Dermis blood vessel endothelial cell (primary cell): Measurements from ENCODE around the gene ADO. TPM values are rescaled to one million over a fixed set of nuclear protein-coding genes. Genes with fewer than 3 reads are reported as not detected.

Source experiments
- DNase-seq: peaks from one replicate; pipeline ENCODE4 v3.0.0; 2010
- total RNA-seq: library from RNA; depleted of rRNA; stranded (reverse); fragments of >200 nt; gene quantifications from 2 replicates; pipeline ENCODE4 v1.2.3, GENCODE V29; 2014

The ADO gene
- total RNA-seq, 1 donor from 2014 or later: 24.8 TPM

- no peak for DNase-seq
Measured at GRCh38 chr10:62794306-62794705, 10.2 kb upstream of the ADO start.

DNA sequence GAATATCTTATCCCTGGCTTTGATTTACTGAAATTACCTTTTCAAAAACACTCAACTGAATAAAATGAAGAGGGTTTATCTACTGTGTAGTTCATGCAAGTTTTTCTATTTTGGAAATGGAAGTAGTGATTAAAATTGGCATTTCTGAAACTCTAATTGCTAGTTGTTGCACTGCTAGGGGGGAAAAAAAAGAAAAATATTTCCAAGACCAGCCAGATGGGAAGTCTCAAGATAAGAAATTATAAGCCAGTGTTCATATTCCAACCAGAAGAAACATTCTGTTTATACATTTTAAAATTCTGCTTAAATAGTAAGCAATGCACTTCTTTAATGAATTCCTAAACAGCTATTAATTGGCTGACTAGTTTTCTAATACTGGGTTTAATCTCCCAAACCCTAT, 9.4 kb upstream of the ADO start:
- DNase-seq: no peak

- DNase-seq: no peak
Measured at GRCh38 chr10:62795762-62796161, 8.8 kb upstream of the ADO start.

DNA sequence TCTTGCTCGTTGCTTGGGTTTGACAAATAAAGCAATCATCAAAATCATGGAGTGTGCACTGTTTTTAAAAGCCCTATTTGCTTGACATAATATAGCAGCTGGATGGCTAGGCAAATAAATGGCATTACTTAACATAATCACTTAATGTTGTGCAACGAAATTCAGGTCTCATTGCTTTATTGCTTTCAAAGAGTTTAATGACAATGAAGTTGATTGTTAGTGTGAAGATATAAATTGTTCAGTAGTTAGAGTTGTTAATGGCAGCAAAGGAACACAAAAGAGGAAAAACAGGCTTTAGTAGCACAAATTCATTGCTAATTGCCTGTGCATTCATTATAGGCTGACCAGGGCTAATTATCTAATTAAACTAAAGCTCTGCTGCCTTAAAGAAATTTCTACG, 7.6 kb upstream of the ADO start:
- no peak for DNase-seq

DNA sequence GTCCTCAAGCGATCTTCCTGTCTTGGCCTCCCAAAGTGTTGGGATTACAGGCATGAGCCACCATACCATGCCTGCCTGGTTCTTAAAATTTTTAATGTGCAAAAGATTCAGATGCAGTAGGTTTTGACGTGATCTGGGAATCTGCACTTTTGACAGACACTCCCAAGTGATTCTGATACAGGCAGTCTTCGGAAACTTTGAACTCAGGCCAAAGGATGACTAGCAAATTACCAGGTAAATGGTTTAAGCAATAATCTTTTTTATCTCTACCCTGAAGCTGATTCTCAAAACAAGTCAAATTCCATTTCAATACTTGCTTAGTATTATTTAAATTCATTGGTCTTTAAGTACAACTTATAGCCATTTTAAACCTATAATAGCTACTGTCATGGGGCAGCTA, 2.6 kb upstream of the ADO start:
- DNase-seq: no peak

DNA sequence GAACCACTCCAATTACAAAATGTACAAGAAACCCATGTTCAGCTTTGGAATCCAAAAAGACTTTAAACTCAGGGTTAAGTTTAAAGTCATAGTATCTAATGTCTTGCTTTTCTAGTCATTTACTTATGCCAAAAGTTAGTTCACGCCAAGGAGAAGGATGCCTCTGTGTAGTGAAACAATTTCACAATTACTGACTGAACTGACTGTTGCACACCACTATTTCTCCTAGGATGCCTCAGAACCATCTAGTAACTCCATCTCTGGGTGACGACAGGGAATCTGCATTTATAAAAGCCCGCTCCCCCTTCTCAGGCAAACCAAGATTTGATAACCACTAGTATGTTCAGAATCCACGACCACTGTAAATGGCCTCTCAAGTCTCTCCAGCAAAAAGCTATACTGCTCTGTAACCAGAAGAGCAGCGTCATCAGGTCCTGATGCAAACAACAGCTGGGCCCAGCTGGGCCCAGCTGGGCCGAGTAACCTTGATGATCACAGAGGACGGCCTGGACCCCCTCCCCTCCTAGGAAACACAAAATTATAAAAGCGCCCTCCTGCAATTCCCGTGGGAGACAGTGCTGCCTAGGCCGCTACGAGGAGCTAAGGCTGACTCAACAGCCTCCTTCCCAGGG, 680 bp upstream of the ADO start:
- no peak for DNase-seq

GRCh38 chr10:62805231-62806099, 945 bp downstream of the ADO start:
- DNase-seq: peak; percentile 60

DNA sequence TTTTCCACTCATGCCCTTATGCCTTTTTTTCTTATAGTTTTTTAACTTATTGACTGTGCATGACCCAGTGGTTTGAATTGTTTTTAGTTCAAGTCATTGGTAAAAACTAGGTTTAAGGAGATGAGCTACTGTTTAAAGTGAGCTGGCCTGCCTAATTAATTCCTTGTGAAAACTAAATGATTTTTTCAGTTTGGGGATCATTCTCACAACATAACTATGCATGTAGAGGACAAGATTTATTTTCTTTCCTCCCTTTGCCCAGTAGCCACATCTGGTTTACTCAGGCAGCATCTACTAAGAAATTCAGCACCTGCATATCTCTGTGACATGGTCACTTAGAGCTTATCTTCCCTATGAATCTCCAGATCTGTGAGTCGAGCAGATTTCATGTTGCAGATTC, 1.7 kb downstream of the ADO start:
- DNase-seq: no peak

- DNase-seq: no peak
Measured at GRCh38 chr10:62810156-62810902, 5.8 kb downstream of the ADO start.

DNA sequence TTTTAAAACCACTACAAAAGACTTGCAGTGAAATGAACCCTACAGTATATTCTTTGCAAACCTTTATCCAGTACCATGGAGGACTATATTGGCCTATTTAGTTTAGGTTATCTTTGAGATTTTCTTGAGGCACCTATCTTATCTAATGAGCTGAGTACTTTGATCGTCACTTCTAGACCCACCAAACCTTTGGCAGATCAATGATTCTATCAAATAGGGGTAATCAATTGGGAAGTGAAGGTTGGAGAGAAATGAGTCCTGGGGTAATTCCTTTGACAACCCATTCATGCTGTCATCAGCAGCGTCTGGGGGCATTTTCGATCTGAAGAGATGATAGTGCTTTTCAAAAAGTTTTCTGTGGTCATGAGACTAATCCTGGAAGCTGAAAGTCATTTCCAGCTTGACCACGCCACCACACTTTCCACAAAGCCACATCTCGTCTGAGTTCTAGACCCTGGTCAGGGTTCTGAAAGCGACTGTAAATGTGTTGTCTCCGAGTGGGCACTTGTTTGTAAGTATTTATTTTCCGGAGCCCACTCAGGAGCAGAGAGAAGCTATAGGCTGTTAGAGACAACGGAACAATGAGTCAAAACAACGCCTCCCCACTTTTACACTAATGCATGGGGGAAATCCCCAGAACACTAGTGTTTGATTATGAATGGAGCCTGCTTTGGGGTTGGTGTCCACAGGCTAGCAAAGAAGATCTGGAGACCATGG, 6.8 kb downstream of the ADO start:
- DNase-seq: no peak

DNA sequence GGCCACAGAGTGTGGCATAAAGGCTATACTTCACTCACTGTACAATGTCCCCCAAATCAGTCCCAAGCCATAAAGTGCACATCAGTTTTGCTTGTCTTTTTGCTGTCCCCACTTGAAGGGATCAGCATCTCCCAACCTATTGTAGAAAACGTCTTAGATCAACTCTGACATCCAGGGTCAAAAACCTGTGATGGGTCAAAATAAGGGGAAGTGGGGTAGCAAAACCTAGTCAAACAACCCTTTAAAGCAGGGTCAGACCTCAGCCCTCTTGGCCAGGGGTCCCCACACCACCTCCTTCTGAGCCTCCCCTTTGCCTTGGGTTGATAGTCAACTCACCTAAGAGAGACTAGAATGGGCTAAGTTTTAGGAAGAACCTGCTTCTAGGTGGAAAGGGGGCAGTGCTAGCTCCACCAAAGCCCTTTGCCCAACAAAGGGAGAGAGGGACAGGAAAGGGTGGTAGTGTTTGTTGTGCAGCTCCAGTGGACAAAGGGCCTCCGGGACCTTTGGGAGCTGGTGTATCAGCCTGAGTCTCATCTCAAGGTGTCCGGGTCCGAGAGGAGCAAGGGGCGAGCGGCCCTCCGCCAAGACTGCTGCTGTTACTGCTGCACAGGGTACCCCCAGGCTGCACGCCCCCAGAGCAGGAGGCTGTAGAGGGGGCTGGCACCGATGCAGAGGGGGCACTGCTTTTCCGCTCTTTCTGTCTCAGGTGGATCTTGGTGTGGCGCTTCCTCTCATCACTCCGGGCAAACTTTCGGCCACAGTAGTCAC, 8.3 kb downstream of the ADO start:
- DNase-seq: no peak

DNA sequence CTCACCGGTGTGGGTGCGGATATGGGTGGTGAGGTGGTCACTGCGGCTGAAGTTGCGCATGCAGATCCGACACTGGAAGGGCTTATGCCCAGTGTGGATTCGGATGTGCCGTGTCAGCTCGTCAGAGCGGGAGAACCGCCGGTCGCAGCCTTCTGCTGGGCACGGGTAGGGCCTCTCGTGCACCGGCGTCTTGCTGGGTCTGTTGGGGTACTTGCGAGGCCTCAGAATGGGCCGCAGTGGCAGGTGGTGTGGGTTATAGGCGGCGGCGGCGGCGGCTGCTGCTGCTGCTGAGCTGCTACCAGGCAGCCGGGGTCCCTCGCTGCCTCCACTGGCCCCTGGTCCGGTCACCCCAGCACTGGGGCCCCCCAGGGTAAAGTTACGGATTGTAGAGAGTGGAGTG, 8.9 kb downstream of the ADO start:
- DNase-seq: no peak

GRCh38 chr10:62813981-62814380, 9.5 kb downstream of the ADO start:
- no peak for DNase-seq

DNA sequence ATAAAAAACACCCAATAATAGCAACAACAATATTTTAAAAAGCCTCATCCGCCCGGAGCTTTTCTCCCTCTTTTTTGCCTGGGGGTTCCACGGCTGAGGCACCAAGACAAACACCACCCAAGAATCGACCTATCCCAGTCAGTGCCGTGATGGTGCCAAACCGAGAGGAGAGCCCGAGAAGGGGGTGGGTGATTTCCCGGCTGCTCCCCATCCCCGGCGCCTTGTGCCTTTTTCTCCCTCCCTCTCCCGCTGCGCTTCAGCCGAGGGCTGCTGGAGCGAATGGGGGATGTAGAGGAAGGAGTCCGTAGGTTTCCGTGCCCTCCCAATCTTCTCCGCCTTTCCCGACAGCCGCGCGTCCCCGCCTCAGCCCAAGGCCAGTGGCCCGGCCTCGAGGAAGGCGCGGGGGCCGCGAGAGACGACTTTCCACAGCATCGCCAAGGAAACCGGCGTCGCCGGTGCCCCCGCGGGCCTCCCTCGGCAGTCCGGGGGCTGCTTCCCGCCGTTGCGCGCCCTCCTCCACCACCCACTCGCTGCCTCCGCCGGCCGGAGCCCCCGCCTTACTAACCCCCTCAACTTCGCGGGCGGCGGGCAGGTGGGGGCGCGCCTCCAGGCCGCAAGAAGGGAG, 10.3 kb downstream of the ADO start:
- peak; percentile 18 for DNase-seq

GRCh38 chr10:62815381-62816075, 11.0 kb downstream of the ADO start:
- peak; percentile 38 for DNase-seq

- DNase-seq: no peak
Measured at GRCh38 chr10:62816076-62816330, 11.5 kb downstream of the ADO start.

DNA sequence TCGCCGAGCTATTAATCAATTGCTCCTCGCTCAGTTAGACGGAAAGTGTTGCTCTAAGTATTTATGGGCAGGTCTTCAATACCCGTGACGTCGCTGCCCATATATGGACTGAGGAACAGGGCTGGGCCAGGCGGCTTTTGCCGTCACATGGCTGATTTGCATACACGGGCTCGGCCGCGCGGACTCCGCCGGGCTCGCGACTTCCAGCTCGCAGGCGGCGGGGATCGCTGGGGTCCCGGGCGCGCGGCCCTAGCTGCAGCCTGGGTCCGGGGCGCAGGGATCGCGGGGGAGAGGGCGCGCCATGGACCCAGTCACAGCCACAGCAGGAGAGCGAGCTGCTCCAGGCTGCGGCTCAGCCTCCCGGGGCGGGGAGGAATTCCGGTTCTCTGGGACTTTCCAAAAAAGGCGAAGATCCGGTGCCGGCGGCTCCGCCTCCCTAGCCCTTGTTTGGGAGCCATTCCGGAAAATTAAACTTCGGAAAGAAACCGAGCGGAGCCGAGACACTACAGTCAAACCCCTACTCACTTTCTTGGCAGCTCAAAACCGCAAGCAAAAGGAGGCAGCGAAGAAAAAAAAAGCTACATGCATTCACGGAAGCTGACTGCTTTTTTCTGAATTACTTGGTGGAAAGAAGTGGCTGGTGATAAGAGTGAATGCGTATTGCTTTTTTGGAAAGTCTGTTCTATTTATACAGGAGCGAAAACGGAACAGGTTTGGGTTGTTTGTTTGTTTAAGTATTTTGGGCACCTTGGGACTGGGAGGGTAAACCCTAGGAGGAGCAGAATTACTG, 12.0 kb downstream of the ADO start, which contains the start of gene EGR2:
TSS of gene EGR2 (minus strand) at position 36 of the 790 bp plus-strand sequence. CDS start 337 bp downstream, outside the sequence.
- DNase-seq: peak; percentile 96

DNA sequence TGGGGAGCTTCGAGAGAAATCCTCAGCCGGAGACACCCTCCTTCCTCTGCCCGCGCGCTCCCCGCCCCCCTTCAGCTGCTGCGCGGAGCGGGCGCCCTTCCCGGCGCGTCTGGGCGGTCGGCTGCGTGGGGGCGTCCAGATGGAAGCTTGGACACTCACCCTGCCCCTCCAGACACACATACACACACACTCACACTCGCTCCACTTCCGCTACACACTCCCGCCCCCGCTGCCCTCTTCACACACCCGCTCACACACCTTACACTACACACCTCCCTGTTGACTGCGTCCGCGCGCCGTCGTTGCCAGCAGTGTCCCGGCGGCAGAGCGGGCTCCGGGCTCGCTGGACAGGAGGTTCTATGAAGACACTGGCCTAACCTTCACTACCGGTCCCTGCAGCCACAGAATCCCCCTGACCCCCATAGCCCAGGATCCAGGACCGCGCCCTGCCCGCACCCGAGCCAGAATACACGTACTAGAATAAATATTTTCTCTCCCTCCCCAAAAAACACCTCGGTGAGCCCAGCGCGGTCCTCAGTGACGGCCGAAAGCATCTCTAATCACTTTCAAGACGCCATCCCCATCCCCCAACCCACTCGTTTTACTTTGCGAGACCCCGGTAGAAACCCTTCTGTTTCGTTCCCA, 12.7 kb downstream of the ADO start:
- DNase-seq: peak; percentile 41

GRCh38 chr10:62817766-62818425, 13.4 kb downstream of the ADO start:
- peak; percentile 84 for DNase-seq
